Hippocampal formation (tissue), 2 donors: Measurements from ENCODE around the gene KCNC3.

Source experiments
- DNase-seq, 2 donors: peaks; one replicate each; lab custom pipeline; 2025; lab: John Stamatoyannopoulos, UW

The KCNC3 gene

GRCh38 chr19:50310759-50311465, 18.3 kb downstream of the KCNC3 start:
- no peak for DNase-seq

GRCh38 chr19:50309396-50310125, 19.6 kb downstream of the KCNC3 start:
- DNase-seq, result no peak

- no peak for DNase-seq
These were observed 20.2 kb downstream of the KCNC3 start for GRCh38 chr19:50308991-50309390.

- no peak for DNase-seq
These were observed 25.6 kb downstream of the KCNC3 start for GRCh38 chr19:50303558-50303957.

GRCh38 chr19:50301607-50301971, 27.6 kb downstream of the KCNC3 start:
- no peak for DNase-seq

- no peak for DNase-seq
These were observed 28.2 kb downstream of the KCNC3 start for GRCh38 chr19:50300814-50301606.

- no peak for DNase-seq
These were observed 29.1 kb downstream of the KCNC3 start for GRCh38 chr19:50300051-50300450.

- no peak for DNase-seq
These were observed 35.7 kb downstream of the KCNC3 start for GRCh38 chr19:50293263-50294004.

GRCh38 chr19:50292216-50292827, 36.9 kb downstream of the KCNC3 start:
- DNase-seq, result no peak

GRCh38 chr19:50290775-50291174, 38.4 kb downstream of the KCNC3 start:
- no peak for DNase-seq

- DNase-seq, result no peak
These were observed 39.2 kb downstream of the KCNC3 start for GRCh38 chr19:50290011-50290410.

- no peak for DNase-seq
These were observed 40.2 kb downstream of the KCNC3 start for GRCh38 chr19:50288954-50289353.

- DNase-seq, result no peak
These were observed 41.8 kb downstream of the KCNC3 start for GRCh38 chr19:50287331-50287730.

GRCh38 chr19:50286443-50286842, 42.7 kb downstream of the KCNC3 start:
- no peak for DNase-seq

- DNase-seq, result no peak
These were observed 43.3 kb downstream of the KCNC3 start for GRCh38 chr19:50285833-50286232.

GRCh38 chr19:50281491-50281890, 47.7 kb downstream of the KCNC3 start:
- DNase-seq, result no peak

GRCh38 chr19:50280983-50281382, 48.2 kb downstream of the KCNC3 start:
- DNase-seq, result no peak

GRCh38 chr19:50280074-50280473, 49.1 kb downstream of the KCNC3 start:
- DNase-seq, result no peak

GRCh38 chr19:50277966-50278580, 51.1 kb downstream of the KCNC3 start:
- no peak for DNase-seq

GRCh38 chr19:50276370-50277063, 52.7 kb downstream of the KCNC3 start:
- no peak for DNase-seq
